ENCODE results near the gene C17orf50. TPM values are rescaled to one million over a fixed set of nuclear protein-coding genes. Genes with fewer than 3 reads are reported as not detected.

C17orf50 gene
- total and polyA plus RNA-seq, 2 experiments from 2014 or later: not detected

DNA sequence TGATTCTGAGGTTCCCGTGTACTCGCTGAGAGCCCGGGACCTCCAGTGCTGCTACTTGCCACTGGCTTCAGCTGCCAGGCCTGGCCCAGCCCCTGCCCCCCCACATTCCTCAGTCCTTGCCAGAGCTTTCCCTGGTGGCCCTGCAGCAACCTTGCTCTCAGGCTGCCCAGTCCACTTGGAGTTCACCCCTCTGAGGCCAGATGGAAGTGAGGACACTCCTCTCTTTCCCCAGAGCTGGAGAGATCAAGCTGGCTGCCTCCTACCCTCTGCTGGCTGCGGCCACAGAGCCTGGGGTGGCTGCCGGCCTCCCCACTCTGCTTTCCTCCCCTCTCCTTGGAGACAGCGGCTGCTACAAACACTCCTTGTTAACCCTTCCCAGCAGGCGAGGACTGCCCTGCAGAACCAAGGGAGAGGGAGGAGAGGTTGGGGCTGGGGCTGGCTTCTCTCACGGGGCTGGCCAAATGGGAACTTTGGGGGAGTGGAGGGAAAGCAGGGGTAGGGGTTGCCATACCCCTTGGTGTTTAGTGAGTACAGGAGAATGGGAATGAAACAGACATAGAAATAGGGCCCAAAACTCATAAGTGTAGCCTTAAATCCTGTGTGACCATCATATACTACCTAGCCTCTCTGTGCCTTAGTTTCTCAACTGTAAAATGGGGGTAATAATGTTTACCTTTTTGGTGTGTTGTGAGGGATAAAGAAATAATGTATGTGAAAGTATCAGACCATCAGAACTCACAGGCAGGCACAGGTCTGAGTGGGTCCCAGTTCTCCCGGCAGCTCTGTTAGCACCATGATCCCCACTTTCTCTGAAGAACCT lies 7.5 kb upstream of the C17orf50 start, which contains the start of gene GAS2L2:
GAS2L2 (minus strand) TSS at position 295 of the 820 bp plus-strand sequence. CDS start 389 bp downstream, outside the sequence.
- Histone ChIP-seq H3K9me2 (replicated peaks; ENCODE audit: insufficient read depth) (no peaks in the 10 kb centered on the region), H2AFZ (no peak within 1 kb of the TSS), H3K9me3 (ENCODE audit: low read depth) (no peaks in the 10 kb centered on the region), H3K27ac (no peak within 1 kb of the TSS), H4K20me1 (ENCODE audit: insufficient read depth, poor library complexity, severe bottlenecking) (no peaks in the 10 kb centered on the region), H3K36me3 (replicated peaks; ENCODE audit: insufficient read depth, low read depth) (no peaks in the 10 kb centered on the region), H3K79me2 (no peaks in the 10 kb centered on the region), H3K4me1 (ENCODE audit: insufficient read depth) (peaks cover 5% of the 10 kb centered on the region), H3K27me3 (peaks cover 26% of the 10 kb centered on the region), H3K4me3 (no peak within 1 kb of the TSS), H3K4me2 (no peak within 1 kb of the TSS)
- DNase-seq (ENCODE audit: low spot score): no peak
- TF ChIP-seq EZH2phosphoT487 (IDR thresholded peaks at IDR 0.05; ENCODE audit: low read depth, severe bottlenecking, unreplicated experiment): no peak
- TF ChIP-seq, protein P1, sequence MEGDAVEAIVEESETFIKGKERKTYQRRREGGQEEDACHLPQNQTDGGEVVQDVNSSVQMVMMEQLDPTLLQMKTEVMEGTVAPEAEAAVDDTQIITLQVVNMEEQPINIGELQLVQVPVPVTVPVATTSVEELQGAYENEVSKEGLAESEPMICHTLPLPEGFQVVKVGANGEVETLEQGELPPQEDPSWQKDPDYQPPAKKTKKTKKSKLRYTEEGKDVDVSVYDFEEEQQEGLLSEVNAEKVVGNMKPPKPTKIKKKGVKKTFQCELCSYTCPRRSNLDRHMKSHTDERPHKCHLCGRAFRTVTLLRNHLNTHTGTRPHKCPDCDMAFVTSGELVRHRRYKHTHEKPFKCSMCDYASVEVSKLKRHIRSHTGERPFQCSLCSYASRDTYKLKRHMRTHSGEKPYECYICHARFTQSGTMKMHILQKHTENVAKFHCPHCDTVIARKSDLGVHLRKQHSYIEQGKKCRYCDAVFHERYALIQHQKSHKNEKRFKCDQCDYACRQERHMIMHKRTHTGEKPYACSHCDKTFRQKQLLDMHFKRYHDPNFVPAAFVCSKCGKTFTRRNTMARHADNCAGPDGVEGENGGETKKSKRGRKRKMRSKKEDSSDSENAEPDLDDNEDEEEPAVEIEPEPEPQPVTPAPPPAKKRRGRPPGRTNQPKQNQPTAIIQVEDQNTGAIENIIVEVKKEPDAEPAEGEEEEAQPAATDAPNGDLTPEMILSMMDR (IDR thresholded peaks at IDR 0.05; ENCODE audit: poor library complexity): no peak
- no peak for TF ChIP-seq EZH2 (IDR thresholded peaks at IDR 0.05; ENCODE audit: borderline replicate concordance)
- 64% methylated on average over 9 of the region's 9 CpGs for WGBS (ENCODE audit: low lambda C conversion rate, missing lambda C conversion rate)

DNA sequence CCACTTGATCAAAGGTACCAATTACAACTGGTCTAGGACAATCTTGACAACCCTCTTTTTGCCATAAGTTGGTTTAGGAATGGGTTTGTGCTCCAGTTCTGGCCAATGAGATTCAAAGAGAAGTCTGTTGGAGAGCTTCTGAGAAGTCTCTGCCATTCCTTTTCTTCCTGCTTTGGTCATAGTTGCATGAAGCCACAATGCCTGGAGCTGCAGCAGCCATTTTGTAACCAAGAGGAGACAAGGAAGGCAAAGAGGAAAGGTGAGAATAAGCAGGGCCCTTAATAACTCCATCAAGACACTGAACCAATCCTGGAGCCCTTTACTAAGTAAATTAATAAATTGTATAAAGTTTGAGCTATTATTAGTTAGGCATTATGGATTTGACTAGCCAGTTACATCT lies 3.4 kb upstream of the C17orf50 start:
- no peaks in the 10 kb centered on the region for H3K79me2 ChIP-seq
- H3K27me3 ChIP-seq: no peaks in the 10 kb centered on the region
- no peak overlapping the region for H2AFZ ChIP-seq
- H3K27ac ChIP-seq: no peak overlapping the region
- no peaks in the 10 kb centered on the region for H3K9me3 ChIP-seq (ENCODE audit: low read depth)
- no peak overlapping the region for H3K4me3 ChIP-seq
- H4K20me1 ChIP-seq (ENCODE audit: insufficient read depth, poor library complexity, severe bottlenecking): no peaks in the 10 kb centered on the region
- H3K4me1 ChIP-seq (ENCODE audit: insufficient read depth): no peaks in the 10 kb centered on the region
- DNase-seq (ENCODE audit: low spot score): no peak
- TF ChIP-seq, protein P1 (IDR thresholded peaks at IDR 0.05; ENCODE audit: poor library complexity): no peak
- TF ChIP-seq EZH2 (IDR thresholded peaks at IDR 0.05; ENCODE audit: borderline replicate concordance): no peak
- H3K9me2 ChIP-seq (replicated peaks; ENCODE audit: insufficient read depth): no peaks in the 10 kb centered on the region
- no peak overlapping the region for H3K4me2 ChIP-seq
- H3K36me3 ChIP-seq (replicated peaks; ENCODE audit: insufficient read depth, low read depth): no peaks in the 10 kb centered on the region

DNA sequence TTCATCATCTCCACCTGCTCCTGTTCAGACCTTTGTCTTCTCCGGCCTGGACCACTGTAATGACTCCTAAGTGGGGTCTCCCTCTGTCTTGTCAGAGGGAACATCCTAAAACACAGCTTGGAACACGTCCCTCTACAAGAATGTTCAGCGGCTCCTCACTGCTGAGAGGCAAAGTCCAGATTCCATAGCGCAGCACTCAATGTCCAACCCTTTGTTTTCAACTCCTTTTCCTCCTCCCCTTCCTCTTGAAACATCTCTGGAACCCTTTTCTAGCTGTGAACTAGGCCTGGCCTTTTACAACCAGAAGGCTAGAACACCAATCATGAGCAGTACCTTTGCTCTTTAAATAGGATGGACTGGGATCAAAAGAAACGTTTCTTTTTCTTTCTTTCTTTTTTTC lies 914 bp downstream of the C17orf50 start:
- Histone ChIP-seq H3K4me2 (no peak overlapping the region), H2AFZ (no peak overlapping the region), H3K9me3 (ENCODE audit: low read depth) (no peaks in the 10 kb centered on the region), H3K36me3 (replicated peaks; ENCODE audit: insufficient read depth, low read depth) (no peaks in the 10 kb centered on the region), H4K20me1 (ENCODE audit: insufficient read depth, poor library complexity, severe bottlenecking) (no peaks in the 10 kb centered on the region), H3K9me2 (replicated peaks; ENCODE audit: insufficient read depth) (no peaks in the 10 kb centered on the region), H3K79me2 (no peaks in the 10 kb centered on the region), H3K27me3 (no peaks in the 10 kb centered on the region), H3K27ac (no peak overlapping the region), H3K4me3 (no peak overlapping the region), H3K4me1 (ENCODE audit: insufficient read depth) (peaks cover 13% of the 10 kb centered on the region)
- no peak for DNase-seq (ENCODE audit: low spot score)
- 85% methylated on average over 5 of the region's 5 CpGs for WGBS (ENCODE audit: low lambda C conversion rate, missing lambda C conversion rate)
- TF ChIP-seq EZH2 (IDR thresholded peaks at IDR 0.05; ENCODE audit: borderline replicate concordance): no peak
- no peak for TF ChIP-seq EZH2phosphoT487 (IDR thresholded peaks at IDR 0.05; ENCODE audit: low read depth, severe bottlenecking, unreplicated experiment)
- TF ChIP-seq, protein P1 (IDR thresholded peaks at IDR 0.05; ENCODE audit: poor library complexity): no peak

Measured in hepatocyte (in vitro differentiated cells).